ENCODE results near the gene ZNF653. TPM values are rescaled to one million over a fixed set of nuclear protein-coding genes. Genes with fewer than 3 reads are reported as not detected.

ZNF653 gene
- total and polyA plus RNA-seq, 2 donors (not counting 3 experiments of a cell fraction or from before 2014, with no cell fraction given), result 7.0 to 8.7 TPM

DNA sequence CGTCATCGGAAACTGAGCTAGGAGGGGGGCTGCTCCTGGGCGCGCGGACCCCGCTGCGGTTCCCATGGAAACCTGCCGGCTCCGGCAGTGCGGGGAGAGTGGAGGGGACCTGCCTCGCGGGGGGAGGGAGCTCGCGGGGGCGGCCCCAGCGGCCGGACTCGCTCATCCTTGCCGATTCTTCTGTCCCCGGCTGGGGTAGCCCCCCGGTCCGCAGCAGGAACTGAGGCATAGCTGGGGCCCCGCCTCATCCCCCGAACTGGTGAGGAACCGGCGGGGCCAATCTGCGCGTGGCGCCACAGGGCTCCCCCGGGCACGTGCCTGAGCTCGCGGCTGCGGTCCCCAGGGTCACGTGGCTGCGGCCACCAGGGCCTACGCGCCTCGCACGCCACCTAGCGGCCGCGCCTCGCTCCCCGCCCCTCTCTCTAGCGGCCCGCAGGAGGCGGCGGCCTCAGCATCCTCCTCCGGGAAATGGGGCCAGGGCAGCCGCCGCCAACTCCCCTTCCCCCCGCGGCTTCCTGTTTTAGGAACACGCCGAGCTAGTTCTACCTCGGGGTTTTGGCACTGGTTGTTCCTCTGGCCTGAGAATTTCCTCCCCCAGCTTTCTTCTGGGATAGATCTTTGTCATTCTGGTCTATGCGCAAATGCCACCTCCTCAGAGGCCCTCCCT, 23.1 kb downstream of the ZNF653 start:
- peak; percentile 61 for FAIRE-seq

More for the DNA sequence above, 23.1 kb downstream of the ZNF653 start:
- BruUV-seq (replicated peaks), result no TSS peak
- Histone ChIP-seq H3K4me2 (ENCODE audit: insufficient read depth, low read length) (no peak overlapping the region), H3K36me3 (ENCODE audit: control insufficient read depth in 2 of 2, extremely low read depth in 1 of 2, insufficient read depth in 2 of 2, low read length in 2 of 2) (no peaks in the 10 kb centered on the region), H3K4me1 (ENCODE audit: control insufficient read depth, extremely low read depth, insufficient read depth, low read length) (peaks cover 3% of the 10 kb centered on the region), H3K27me3 (ENCODE audit: control insufficient read depth in 2 of 2, insufficient read depth in 2 of 2, low read length in 2 of 2) (peaks cover 13 to 25% of the 10 kb centered on the region in 2 experiments), H3K79me2 (ENCODE audit: control insufficient read depth, insufficient read depth, low read length) (no peaks in the 10 kb centered on the region), H3K9ac (replicated peaks; ENCODE audit: extremely low read depth, insufficient read depth, low read length) (no peak overlapping the region), H3K27ac (ENCODE audit: insufficient read depth, low read depth, low read length) (no peak overlapping the region), H2AFZ (ENCODE audit: low read depth, low read length) (peak overlapping the region; percentile 26), H3K9me3 (replicated peaks; ENCODE audit: control insufficient read depth, insufficient read depth, low read length) (no peaks in the 10 kb centered on the region), H3K9me1 (replicated peaks; ENCODE audit: control insufficient read depth, extremely low read depth, insufficient read depth, low read length) (no peaks in the 10 kb centered on the region), H3K4me3 (replicated peaks in 1 of 3; ENCODE audit: insufficient read depth in 1 of 3, low read depth in 1 of 3, low read length in 3 of 3) (peak overlapping the region in 1 of 3 experiments; percentile 27), H4K20me1 (replicated peaks; ENCODE audit: control insufficient read depth, extremely low read depth, insufficient read depth, low read length) (no peaks in the 10 kb centered on the region)
- POLR2A ChIA-PET, result interaction anchor here (1.0 to 1.2 kb wide), 2 partner anchors 102 to 186 kb away, joined by 3 to 4 read pairs; partner anchors contain the start of gene TSPAN16
- CTCF ChIA-PET, result interaction anchor here (0.6 to 2.5 kb wide), 30 partner anchors 10 to 447 kb away, joined by 3 to 48 read pairs (median 5); partner anchors contain the start of genes CCDC159, ELOF1, EPOR and ODAD3
- peak; percentile 78 for DNase-seq (ENCODE audit: low read depth, low spot score)
- intact Hi-C loops (cut with micrococcal nuclease) (loop anchor here (1.0 to 2.0 kb wide), 4 partner anchors 47 to 240 kb away; partner anchors contain the start of genes ODAD3 and PRKCSH), dilution Hi-C loops (cut with MboI; ENCODE audit: extremely low pct_ligation_motif_present, low sequenced_read_pairs) (no loop called here)
- TF ChIP-seq JUN (IDR thresholded peaks at IDR 0.05; ENCODE audit: borderline replicate concordance, insufficient read depth, insufficient read length, low read depth) (no peak), EZH2 (IDR thresholded peaks at IDR 0.05; ENCODE audit: borderline replicate concordance, low read depth, low read length, severe bottlenecking) (no peak), FOS (IDR thresholded peaks at IDR 0.05; ENCODE audit: borderline replicate concordance, insufficient read depth, low read length) (no peak), POLR2A (IDR thresholded peaks at IDR 0.05; ENCODE audit: low read depth, low read length) (no peak), GATA2 (IDR thresholded peaks at IDR 0.05; ENCODE audit: insufficient read depth, insufficient read length, low read depth, low read length) (no peak), MYC (IDR thresholded peaks at IDR 0.05; ENCODE audit: low read depth, low read length) (peak; percentile 87), POLR2AphosphoS5 (IDR thresholded peaks at IDR 0.05; ENCODE audit: insufficient read depth, low read depth, low read length) (peak; percentile 87)
- TF ChIP-seq, protein P1, sequence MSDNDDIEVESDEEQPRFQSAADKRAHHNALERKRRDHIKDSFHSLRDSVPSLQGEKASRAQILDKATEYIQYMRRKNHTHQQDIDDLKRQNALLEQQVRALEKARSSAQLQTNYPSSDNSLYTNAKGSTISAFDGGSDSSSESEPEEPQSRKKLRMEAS (IDR thresholded peaks at IDR 0.05; ENCODE audit: insufficient read depth, insufficient read length), result peak; percentile 98
- TF ChIP-seq, protein P2, sequence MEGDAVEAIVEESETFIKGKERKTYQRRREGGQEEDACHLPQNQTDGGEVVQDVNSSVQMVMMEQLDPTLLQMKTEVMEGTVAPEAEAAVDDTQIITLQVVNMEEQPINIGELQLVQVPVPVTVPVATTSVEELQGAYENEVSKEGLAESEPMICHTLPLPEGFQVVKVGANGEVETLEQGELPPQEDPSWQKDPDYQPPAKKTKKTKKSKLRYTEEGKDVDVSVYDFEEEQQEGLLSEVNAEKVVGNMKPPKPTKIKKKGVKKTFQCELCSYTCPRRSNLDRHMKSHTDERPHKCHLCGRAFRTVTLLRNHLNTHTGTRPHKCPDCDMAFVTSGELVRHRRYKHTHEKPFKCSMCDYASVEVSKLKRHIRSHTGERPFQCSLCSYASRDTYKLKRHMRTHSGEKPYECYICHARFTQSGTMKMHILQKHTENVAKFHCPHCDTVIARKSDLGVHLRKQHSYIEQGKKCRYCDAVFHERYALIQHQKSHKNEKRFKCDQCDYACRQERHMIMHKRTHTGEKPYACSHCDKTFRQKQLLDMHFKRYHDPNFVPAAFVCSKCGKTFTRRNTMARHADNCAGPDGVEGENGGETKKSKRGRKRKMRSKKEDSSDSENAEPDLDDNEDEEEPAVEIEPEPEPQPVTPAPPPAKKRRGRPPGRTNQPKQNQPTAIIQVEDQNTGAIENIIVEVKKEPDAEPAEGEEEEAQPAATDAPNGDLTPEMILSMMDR (IDR thresholded peaks at IDR 0.05; ENCODE audit: extremely low read depth in 1 of 2, insufficient read depth in 1 of 2, low read depth in 1 of 2, low read length in 2 of 2), result peak; percentile 94 to 95
